Measurements from ENCODE around the gene IGF2BP2. TPM values are rescaled to one million over a fixed set of nuclear protein-coding genes. Genes with fewer than 3 reads are reported as not detected.

Gene IGF2BP2
- total and polyA plus RNA-seq, 2 of the 13 experiments (the other 11 are each of a cell fraction or from before 2014, with no cell fraction given) = 6.5 to 46.0 TPM

GRCh38 chr3:185796431-185797107 is 28.3 kb downstream of the IGF2BP2 start:
- Histone ChIP-seq H3K27me3 (ENCODE audit: control insufficient read depth in 1 of 2, insufficient read depth in 2 of 2, low read length in 2 of 2) (no peaks in the 10 kb centered on the region), H3K27ac (ENCODE audit: extremely low read length, insufficient read depth, low read length) (peak overlapping the region; percentile 64), H3K9me3 (ENCODE audit: low read length) (no peaks in the 10 kb centered on the region), H3K4me1 (ENCODE audit: insufficient read depth, low read length) (peaks cover 71% of the 10 kb centered on the region), H3K4me2 (ENCODE audit: low read depth, low read length) (peak overlapping the region; percentile 34), H3K36me3 (replicated peaks in 1 of 2; ENCODE audit: control insufficient read depth in 1 of 2, insufficient read depth in 2 of 2, low read length in 2 of 2) (peaks cover 0 to 2% of the 10 kb centered on the region in 2 experiments; a peak in 1 of 5 replicates), H3K4me3 (replicated peaks in 1 of 3; ENCODE audit: insufficient read depth in 1 of 3, low read depth in 2 of 3, low read length in 3 of 3) (no peak overlapping the region), H3K9ac (ENCODE audit: insufficient read depth, low read depth, low read length) (peak overlapping the region; percentile 42; the same call in 1 of the 2 replicates), H2AFZ (ENCODE audit: low read length) (no peak overlapping the region), H3K79me2 (ENCODE audit: insufficient read depth, low read length) (peaks cover 89% of the 10 kb centered on the region), H4K20me1 (ENCODE audit: insufficient read depth, low read length) (peaks cover 91% of the 10 kb centered on the region)
- ChIA-PET POLR2A (interaction anchor here (0.6 to 1.4 kb wide), 7 partner anchors 11 to 141 kb away, joined by 3 to 6 read pairs (median 3); partner anchors contain the start of gene TRA2B), CTCF (ENCODE audit: low intra/inter-chr PET ratio, low total read pairs) (no interaction called here)
- DNase-seq (ENCODE audit: low spot score) = peak; percentile 96
- no peak for FAIRE-seq
- in situ Hi-C loops (cut with HindIII; ENCODE audit: extremely low pct_ligation_motif_present, low pct_unique_long_range_greater_than_20kb) (no loop called here), intact Hi-C loops (cut with micrococcal nuclease; ENCODE audit: unreplicated experiment) (no loop called here)
- 8% methylated on average over 7 of the region's 7 CpGs for WGBS (ENCODE audit: low lambda C conversion rate)
- ATAC-seq = peak; percentile 97
- no TSS peak for BruUV-seq (replicated peaks)
- TF ChIP-seq CREM (IDR thresholded peaks at IDR 0.05) (peak; percentile 46), CREM (CRISPR knock-in tag; IDR thresholded peaks at IDR 0.05) (no peak), FOXO1 (CRISPR knock-in tag; IDR thresholded peaks at IDR 0.05) (peak; percentile 36; the same call in 1 of the 2 replicates), NR0B2 (CRISPR knock-in tag; IDR thresholded peaks at IDR 0.05) (no peak), FOSL2 (CRISPR knock-in tag; IDR thresholded peaks at IDR 0.05) (peak; percentile 94), SAP130 (CRISPR knock-in tag; IDR thresholded peaks at IDR 0.05; ENCODE audit: low read depth) (peak; percentile 82), HOMEZ (CRISPR knock-in tag; IDR thresholded peaks at IDR 0.05; ENCODE audit: low read depth) (peak; percentile 52; the same call in 1 of the 2 replicates), JUND (CRISPR knock-in tag; IDR thresholded peaks at IDR 0.05) (peak; percentile 82), AHDC1 (CRISPR knock-in tag; IDR thresholded peaks at IDR 0.05; ENCODE audit: borderline replicate concordance) (peak; percentile 81; the same call in 1 of the 2 replicates), ZEB1 (IDR thresholded peaks at IDR 0.05; ENCODE audit: insufficient replicate concordance, low read depth) (peak; percentile 44), KAT7 (CRISPR knock-in tag; IDR thresholded peaks at IDR 0.05; ENCODE audit: borderline replicate concordance) (peak; percentile 26; the same call in 1 of the 2 replicates), RCOR2 (CRISPR knock-in tag; IDR thresholded peaks at IDR 0.05) (peak; percentile 49; the same call in 1 of the 2 replicates), CEBPG (CRISPR knock-in tag; IDR thresholded peaks at IDR 0.05) (peak; percentile 25; the same call in 1 of the 2 replicates), RARA (CRISPR knock-in tag; IDR thresholded peaks at IDR 0.05) (peak; percentile 33; the same call in 1 of the 2 replicates), MED1 (CRISPR knock-in tag; IDR thresholded peaks at IDR 0.05) (peak; percentile 22; the same call in 1 of the 2 replicates), MAFF (IDR thresholded peaks at IDR 0.05; ENCODE audit: low read depth, low read length) (peak; percentile 10; the same call in 1 of the 2 replicates)
